Hematopoietic multipotent progenitor cell (in vitro differentiated cells): ENCODE data around the gene C2CD4D. TPM values are rescaled to one million over a fixed set of nuclear protein-coding genes. Genes with fewer than 3 reads are reported as not detected.
A peak's percentile ranks its signal among the peaks of the same experiment; 100 is the strongest.

Experiments used
- DNase-seq, 3 donors: peaks; one replicate each; pipeline ENCODE4 v3.0.0-alpha.2; 2011 to 2015; ENCODE audit warnings: low read depth in 2 of 3, low spot score in 2 of 3
- total RNA-seq: library from RNA; depleted of rRNA; stranded (reverse); fragments of >200 nt; gene quantifications from one replicate; pipeline ENCODE4 v1.2.3, GENCODE V29; 2012

Gene C2CD4D
- total RNA-seq, 1 donor = not detected

- DNase-seq = no peak
Measured at GRCh38 chr1:151835596-151835995, 4.0 kb downstream of the C2CD4D start.

DNA sequence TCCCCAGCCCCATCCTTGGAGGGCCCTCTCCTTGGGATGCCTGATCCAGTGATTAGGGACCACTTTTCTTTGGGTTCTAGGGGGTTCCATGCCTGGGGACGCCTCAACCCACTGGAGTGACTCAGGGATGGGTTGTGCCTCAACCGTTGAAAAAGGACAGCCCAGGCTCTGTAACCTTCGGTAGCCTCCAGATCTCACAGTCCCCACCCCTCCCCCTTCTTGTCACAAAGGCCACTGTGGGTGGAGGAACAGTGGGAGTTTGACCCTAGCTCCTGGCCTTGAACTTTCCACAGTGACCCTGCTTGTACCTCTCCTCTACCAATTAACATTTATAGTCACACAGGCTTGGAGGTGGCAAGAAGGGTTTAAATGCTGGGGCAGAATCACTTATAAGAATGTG lies 5.4 kb downstream of the C2CD4D start:
- DNase-seq = no peak

DNA sequence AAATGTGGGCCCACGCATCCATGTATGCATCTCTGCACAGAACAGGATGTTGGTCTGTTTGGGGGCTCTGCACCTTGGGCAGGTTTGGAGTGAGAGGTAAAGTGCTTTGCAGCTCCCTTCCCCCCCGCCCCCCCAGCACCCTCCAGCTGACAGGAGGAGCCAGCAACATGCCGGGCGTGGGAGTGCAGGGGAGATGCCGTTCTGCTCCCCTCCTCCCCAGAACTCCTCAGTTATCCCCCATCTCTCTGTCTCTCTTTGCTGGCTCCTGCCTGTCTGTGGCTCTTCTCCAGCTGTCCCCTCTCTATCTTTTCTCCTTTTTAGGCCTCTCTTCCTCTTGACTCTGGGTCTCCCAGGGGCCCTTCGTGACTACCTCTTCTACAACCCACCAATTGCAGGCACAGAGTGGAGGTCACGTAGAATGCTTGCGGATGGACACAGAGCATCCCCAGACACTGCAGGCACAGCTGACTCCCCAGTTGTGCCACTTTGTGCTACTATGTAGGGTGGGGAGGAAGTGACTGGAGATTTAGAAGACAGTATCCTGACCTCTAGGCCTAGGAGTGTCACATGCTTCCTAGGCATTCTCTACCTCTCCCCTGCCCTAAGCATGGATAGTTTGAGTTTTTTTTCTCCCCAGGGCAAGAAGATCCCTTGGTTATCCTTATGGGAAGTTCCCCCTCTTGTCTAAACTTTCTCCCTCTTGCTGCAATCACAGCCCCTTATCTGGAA lies 6.3 kb downstream of the C2CD4D start:
- no peak for DNase-seq

DNA sequence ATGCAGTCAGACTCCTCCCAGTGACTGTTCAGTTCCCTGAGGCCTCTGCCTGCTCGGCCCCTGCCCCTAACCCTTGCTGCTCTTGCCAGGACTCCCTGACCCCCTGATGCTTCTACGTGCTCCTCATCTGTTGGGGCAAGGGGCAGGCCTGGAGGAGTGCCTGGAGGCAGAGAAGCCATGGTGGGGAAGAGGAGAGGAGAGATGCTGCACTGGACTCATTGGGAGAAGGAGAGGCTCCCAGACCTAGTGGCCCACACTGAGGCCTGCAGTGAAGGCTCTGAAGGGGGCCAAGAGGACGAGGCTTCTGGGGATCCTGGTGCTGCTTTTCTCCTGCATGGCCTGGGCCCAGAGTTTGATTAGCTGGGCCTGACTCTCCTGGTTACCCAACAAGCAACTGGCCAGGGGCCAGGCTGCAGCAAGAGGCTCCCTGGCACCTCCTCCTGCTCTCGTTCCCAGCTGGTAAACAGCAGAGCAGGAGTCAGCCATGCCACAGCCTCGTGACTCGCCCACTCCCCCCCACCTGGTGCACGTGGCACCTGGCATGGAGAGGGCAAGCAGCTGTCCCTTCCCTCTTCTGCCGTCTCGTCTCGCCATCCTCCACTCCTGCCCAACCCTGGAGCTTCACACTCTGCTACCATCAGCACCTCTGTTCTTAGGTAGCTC lies 7.2 kb downstream of the C2CD4D start:
- DNase-seq = no peak

- no peak for DNase-seq
Measured at GRCh38 chr1:151831605-151832004, 8.0 kb downstream of the C2CD4D start, which contains the start of gene RORC. RORC (minus strand) TSS chr1:151831802; CDS start chr1:151831764, 38 bp downstream.

GRCh38 chr1:151831256-151831591 lies 8.4 kb downstream of the C2CD4D start:
- no peak for DNase-seq

DNA sequence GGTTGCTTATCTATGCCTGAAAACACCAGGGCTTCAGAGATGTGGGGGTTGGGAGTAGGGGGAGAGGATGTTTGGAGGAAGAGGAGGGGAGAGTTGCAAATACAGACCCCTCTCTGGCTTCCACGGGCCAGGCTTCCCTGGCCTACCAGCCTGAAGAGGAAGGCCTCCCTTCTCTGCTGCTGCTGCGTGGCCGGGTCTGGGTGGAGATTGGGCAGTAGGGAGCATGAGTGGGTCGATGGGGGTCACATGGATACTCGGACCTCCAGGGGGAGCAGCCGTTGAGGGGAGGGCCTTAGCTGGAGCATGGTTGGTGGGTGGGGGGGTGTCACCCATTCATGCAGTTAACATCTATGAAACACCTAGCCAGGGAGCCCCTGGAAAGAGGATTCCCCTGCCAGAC lies 9.6 kb downstream of the C2CD4D start:
- DNase-seq = no peak

DNA sequence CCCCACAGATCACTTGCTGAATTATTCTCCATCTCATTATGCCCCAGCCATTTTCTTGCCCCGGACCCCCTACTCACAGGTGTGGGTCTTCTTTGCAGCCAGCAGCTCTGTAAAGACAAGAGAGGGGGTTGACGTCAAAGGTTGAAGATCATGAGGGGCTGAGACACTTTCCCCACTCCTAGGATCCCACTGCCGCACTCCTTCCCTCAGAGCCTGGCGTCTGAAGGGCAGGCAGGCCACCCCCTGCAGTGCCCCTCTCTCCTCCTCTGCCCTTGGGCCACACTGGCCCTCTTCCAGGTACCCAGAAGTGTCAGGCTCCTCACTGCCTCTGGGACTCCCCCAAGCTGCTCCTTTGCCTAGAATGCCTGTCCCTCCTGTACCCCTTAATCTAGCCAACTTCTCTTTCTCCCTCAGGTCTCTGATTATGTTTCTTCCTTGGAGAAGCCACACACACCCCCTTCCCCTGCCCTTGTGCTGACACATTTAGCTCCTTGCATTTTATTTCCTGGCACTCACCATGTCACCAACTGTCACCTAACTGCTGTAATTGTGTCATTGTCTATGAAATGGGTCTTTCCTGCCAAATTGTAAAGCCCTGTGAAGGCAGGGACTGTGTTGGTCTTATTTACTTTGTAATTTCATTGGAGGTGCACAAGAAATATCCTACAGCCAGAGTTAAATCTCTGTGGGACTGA lies 10.1 kb downstream of the C2CD4D start:
- no peak for DNase-seq

GRCh38 chr1:151828921-151829320 lies 10.7 kb downstream of the C2CD4D start:
- no peak for DNase-seq

DNA sequence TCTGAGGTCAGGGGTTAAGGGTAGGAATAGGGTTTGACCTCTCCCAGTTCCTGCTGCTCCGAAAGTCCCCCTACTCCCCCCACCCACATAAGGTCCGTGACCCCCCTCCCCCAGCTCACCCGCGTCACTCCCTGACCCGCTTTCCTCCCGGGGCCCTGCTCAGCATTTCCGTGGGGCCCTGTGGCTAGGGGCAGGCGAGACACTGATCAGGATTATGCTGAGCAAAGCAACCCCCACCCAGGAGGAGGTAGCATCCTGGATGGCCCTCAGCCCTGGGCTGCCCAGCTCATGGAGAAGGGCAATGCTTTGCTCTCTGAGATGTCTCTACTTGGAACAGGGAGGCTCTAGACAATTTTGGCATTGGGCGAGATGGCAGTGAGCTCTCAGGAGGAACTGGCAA lies 11.8 kb downstream of the C2CD4D start:
- no peak for DNase-seq

DNA sequence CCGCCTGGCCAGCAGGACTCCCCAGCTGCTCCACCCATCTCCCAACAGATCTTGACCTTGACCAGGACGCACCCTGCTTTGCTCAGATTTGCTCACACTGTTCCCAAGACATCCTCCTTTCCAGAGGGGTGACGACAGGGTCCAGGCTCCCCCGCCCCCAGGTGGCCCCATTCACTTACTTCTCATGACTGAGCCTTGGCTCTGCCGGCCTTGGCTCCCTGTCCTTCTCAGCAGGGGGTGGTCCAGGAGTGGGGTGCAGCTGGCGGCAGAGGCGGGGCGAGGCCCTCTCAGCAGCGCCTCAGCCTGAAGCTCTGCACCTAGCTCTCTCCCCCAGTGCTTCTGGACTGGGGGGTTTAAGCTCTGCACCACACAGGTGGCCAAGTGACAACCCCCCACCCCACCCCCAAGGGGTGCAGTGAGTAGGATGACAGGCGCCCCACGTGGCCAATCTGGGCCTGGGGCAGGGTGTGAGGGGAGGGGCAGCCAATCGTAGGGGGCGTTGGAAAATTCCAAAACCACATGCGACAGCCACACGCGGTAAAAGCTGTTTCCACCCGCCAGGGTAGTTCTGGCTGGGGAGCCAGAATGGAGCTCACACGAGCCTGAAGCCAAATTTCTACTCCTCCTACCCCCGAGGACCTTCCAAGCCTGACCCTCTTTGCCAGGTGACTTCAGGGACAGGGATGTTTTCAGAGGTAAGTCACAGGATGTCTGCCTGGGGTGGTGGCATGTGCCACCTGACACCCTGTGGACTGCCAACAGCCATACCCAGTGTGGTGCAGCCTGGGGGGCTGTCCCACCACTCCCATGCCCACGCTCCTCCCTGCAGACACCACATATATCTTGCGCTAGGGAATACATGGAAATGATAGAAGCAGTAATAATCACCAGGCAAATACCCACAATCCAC lies 13.6 kb downstream of the C2CD4D start:
- DNase-seq = no peak

DNA sequence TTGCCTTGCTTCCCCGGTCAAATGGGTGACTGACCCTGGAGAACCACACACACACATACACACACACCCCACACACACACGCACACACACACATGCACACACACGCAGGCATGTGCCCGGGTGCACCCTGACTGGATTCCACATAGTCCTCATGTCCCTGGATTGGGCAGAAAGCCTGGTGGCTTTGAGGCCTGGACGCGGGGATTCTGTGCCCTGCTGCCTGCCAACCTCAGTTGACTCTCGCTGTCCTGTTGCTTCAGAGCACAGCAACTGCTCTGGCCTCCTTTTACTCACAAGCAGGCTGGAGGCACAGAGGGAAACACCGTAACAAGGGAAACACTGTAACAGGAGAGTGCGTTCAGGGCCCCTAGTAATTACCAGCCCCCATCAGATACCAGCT lies 14.4 kb downstream of the C2CD4D start:
- no peak for DNase-seq

- no peak for DNase-seq
Measured at GRCh38 chr1:151823175-151823574, 16.4 kb downstream of the C2CD4D start.

DNA sequence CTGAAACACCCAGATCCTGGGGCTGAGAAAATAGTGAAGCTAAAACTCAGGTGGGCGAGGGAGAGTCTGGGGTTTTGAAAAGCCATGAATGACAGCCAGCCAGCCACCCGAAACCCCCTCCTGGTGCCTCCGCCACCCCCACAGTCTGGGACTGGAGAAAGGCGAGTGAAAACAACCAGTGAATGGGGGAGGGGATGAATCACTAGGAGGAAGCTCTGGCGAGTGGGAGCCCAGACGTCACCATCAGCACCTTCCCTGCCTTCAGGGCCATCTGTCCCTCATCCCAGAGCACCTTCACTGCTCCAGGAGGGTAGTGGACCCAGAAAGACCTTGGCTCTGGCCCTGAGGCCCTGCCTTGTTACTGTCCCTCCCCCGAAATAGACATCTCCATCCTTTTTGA lies 17.2 kb downstream of the C2CD4D start:
- peak in 1 of 3 donors; percentile 40 for DNase-seq

- peak in 1 of 3 donors; percentile 83 for DNase-seq
Measured at GRCh38 chr1:151820940-151821339, 18.7 kb downstream of the C2CD4D start.

DNA sequence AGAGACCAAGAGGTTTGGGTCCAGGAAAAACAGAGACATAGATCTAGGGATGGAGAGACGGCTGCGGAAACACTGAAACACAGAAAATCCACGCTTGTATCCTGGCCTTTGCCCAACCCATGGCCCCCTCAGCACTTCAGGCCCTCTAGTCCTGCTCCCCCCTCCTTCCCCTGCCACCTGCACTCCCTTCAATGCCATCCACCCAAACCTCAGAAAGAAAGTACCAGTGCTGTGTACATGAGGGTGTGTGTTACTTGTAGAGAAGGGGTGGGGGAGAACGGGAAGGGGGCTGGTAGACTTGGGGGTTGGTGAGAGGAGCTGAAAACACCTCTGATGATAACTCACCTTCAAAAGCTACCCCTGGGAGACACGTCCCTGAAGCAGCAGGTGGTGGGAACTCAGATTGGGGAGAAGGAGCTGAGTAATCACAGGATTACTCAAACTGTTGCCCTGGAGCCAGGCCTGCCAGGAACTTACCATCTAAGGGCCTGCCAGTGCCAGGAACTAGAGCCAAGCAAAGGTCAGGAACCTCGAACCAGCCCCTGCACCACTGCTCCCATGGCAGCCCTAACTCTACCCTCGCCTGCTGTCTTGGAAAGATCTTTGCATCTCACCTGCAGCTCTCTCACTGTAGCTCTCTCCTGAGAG lies 19.5 kb downstream of the C2CD4D start:
- no peak for DNase-seq

- no peak for DNase-seq
Measured at GRCh38 chr1:151819227-151819835, 20.3 kb downstream of the C2CD4D start.

DNA sequence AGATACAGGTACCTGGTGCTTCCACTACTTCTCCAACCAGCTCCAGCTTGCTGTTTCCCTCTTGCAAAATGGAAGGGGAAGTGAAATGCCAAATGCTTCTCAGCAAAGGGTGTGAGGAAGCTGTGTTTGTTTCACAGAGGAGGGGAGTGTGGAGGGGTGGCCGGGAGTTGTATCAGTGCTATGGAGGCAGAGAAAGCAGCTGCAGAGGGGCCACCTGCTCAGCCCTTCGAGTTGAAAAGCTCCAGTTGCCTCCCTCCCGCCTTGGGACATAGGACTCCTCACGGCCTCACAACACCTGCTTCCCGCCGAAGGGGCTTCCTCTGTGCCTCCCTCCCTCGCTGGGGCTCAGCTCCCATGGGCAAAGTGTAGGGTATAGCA lies 22.3 kb downstream of the C2CD4D start:
- DNase-seq = peak in 1 of 3 donors; percentile 38

- no peak for DNase-seq
Measured at GRCh38 chr1:151816548-151817352, 22.9 kb downstream of the C2CD4D start.
